Parathyroid adenoma (tissue), 2 donors: Measurements from ENCODE around the gene PPP1CC.

Experiments used
- H2AFZ ChIP-seq: fragments of 300-600 bp; sonication (generic); one replicate; pipeline ENCODE4 v1.7.0; 2017; ENCODE audit warnings: antibody characterized with exemption, mild to moderate bottlenecking
- H3K27ac ChIP-seq: fragments of 300-600 bp; sonication (generic); one replicate; pipeline ENCODE4 v1.7.0; 2017
- H3K27me3 ChIP-seq: fragments of 300-600 bp; sonication (generic); one replicate; pipeline ENCODE4 v1.7.0; 2017; ENCODE audit warnings: low read length; ENCODE audit not compliant: control insufficient read depth, insufficient read depth
- H3K36me3 ChIP-seq: fragments of 300-600 bp; sonication (generic); one replicate; pipeline ENCODE4 v1.7.0; 2017; ENCODE audit warnings: low read length; ENCODE audit not compliant: control insufficient read depth, insufficient read depth
- H3K4me1 ChIP-seq: fragments of 300-600 bp; sonication (generic); one replicate; pipeline ENCODE4 v1.7.0; 2017; ENCODE audit warnings: control low read depth
- H3K4me2 ChIP-seq: fragments of 300-600 bp; sonication (generic); one replicate; pipeline ENCODE4 v1.7.0; 2017; ENCODE audit warnings: low read length
- H3K4me3 ChIP-seq: fragments of 300-600 bp; sonication (generic); one replicate; pipeline ENCODE4 v1.7.0; 2017; ENCODE audit warnings: low read depth, low read length
- H3K79me2 ChIP-seq: fragments of 300-600 bp; sonication (generic); one replicate; pipeline ENCODE4 v1.7.0; 2017; ENCODE audit warnings: control low read depth
- H3K9ac ChIP-seq: fragments of 300-600 bp; sonication (generic); one replicate; pipeline ENCODE4 v1.7.0; 2017; ENCODE audit warnings: mild to moderate bottlenecking
- H3K9me3 ChIP-seq: fragments of 300-600 bp; sonication (generic); one replicate; pipeline ENCODE4 v1.7.0; 2017; ENCODE audit warnings: low read length; ENCODE audit not compliant: control insufficient read depth
- TF ChIP-seq, protein P1 (sequence below): fragments of 300-600 bp; sonication (generic); IDR thresholded peaks from one replicate; pipeline ENCODE4 v1.7.0; 2017; ENCODE audit warnings: antibody characterized with exemption, mild to moderate bottlenecking
- donor health status: primary hyperparathyroidism.

PPP1CC gene

DNA sequence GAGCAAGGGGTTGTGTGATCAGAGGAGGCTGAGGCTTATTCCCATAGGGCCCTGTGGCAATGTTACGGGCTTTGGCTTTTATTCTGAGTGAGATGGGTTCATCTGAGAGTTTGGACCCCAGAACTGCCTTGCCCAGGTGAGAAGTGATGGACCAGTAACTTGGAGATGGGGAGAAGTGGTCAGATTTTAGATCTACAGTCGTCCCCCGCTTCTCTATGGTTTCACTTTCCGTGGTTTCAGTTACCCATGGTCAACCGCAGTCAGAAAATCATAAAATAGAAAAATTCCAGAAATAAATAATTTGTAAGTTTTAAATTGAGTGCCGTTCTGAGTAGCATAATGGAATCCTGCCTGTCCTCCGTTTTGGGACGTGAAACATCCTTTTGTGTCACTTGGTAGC is 40.2 kb upstream of the PPP1CC start:
- Histone ChIP-seq H3K79me2 (no peaks in the 10 kb centered on the region), H2AFZ (no peak overlapping the region), H3K4me3 (no peak overlapping the region), H3K27ac (no peak overlapping the region), H3K36me3 (no peaks in the 10 kb centered on the region), H3K9ac (no peak overlapping the region), H3K9me3 (no peaks in the 10 kb centered on the region), H3K4me2 (no peak overlapping the region), H3K4me1 (no peaks in the 10 kb centered on the region), H3K27me3 (no peaks in the 10 kb centered on the region)
- TF ChIP-seq, protein P1, sequence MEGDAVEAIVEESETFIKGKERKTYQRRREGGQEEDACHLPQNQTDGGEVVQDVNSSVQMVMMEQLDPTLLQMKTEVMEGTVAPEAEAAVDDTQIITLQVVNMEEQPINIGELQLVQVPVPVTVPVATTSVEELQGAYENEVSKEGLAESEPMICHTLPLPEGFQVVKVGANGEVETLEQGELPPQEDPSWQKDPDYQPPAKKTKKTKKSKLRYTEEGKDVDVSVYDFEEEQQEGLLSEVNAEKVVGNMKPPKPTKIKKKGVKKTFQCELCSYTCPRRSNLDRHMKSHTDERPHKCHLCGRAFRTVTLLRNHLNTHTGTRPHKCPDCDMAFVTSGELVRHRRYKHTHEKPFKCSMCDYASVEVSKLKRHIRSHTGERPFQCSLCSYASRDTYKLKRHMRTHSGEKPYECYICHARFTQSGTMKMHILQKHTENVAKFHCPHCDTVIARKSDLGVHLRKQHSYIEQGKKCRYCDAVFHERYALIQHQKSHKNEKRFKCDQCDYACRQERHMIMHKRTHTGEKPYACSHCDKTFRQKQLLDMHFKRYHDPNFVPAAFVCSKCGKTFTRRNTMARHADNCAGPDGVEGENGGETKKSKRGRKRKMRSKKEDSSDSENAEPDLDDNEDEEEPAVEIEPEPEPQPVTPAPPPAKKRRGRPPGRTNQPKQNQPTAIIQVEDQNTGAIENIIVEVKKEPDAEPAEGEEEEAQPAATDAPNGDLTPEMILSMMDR = no peak

DNA sequence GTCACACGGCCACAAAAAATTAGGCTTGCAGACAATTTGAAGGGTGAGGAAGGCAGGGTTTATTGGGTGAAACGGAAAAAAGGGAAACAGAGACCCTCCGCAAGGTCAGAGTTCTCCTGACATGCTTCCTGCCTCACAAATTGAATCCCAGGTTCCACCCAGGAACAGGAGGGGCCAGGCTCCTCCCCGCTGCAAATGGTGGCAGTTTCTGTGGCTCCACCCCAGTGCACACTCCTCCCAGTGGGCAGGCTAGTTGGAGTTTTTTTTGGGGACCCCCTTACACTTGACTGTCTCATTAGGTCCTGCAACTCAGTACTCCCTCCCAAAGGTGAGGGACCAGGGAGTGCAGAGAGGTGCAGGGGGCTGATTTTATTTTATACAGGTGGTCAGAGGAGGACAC is 39.4 kb upstream of the PPP1CC start:
- H3K27me3 ChIP-seq = no peaks in the 10 kb centered on the region
- H3K79me2 ChIP-seq = no peaks in the 10 kb centered on the region
- H3K4me3 ChIP-seq = no peak overlapping the region
- H3K36me3 ChIP-seq = no peaks in the 10 kb centered on the region
- H3K9ac ChIP-seq = no peak overlapping the region
- H3K4me2 ChIP-seq = no peak overlapping the region
- no peak overlapping the region for H2AFZ ChIP-seq
- TF ChIP-seq, protein P1 = no peak
- no peaks in the 10 kb centered on the region for H3K4me1 ChIP-seq
- H3K27ac ChIP-seq = no peak overlapping the region
- no peaks in the 10 kb centered on the region for H3K9me3 ChIP-seq

DNA sequence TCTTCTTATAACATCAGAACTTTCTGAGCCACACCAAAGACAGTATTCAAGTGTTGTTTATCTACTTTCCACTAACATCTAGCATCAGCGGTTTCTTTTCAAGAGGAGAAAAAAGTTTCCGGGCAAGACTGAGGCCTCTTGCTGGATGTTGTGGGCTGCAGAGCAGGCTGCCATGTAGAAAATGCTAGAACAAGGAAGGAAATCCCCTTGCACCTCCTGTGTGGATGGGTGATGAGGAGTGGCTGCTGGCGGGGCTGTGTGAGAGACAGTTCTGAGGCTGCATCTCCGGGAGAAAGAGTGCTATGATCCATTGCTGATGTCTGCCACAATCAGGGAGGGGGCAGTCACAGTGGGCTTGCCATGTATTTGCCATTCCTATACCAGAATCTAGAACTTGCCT is 37.8 kb upstream of the PPP1CC start:
- no peaks in the 10 kb centered on the region for H3K4me1 ChIP-seq
- H2AFZ ChIP-seq = no peak overlapping the region
- H3K36me3 ChIP-seq = no peaks in the 10 kb centered on the region
- H3K79me2 ChIP-seq = no peaks in the 10 kb centered on the region
- no peak overlapping the region for H3K9ac ChIP-seq
- H3K27ac ChIP-seq = no peak overlapping the region
- no peaks in the 10 kb centered on the region for H3K9me3 ChIP-seq
- no peak overlapping the region for H3K4me3 ChIP-seq
- TF ChIP-seq, protein P1 = no peak
- no peak overlapping the region for H3K4me2 ChIP-seq
- H3K27me3 ChIP-seq = no peaks in the 10 kb centered on the region

DNA sequence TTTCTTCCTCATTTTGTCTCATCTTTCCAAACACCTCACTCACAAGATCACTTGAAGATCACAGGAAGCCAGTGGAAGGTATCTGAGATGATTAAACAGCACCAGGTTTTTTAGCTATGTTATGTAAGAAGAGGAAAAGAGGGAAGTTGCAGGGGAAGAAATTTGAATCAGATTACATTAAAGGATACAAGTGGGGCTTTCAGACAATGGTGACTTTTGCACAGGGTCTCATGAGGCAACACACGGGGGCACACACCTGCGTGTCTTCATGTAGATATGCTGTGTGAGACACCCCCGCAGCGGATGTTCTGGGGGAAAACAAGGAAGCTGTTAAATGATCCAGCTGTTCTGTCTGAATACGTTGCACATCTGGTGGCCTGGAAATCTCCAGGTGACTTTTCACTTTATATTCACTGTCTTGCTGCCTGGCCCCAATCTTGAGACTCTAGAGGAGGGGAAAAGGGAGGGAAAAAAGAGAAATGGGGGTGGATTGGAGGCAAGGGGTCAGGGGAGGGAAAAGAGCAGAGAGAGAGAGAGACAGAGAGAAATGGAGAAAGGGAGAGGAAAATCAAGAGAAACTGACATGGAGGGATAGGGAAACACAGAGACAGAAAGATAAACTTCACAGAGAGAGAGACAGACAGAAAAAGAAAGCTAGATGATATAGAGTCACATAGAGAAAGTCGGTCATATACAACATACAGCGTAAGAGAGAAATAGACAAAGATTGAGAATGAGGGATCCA is 36.3 kb upstream of the PPP1CC start:
- no peak overlapping the region for H3K27ac ChIP-seq
- no peaks in the 10 kb centered on the region for H3K9me3 ChIP-seq
- no peak overlapping the region for H3K4me2 ChIP-seq
- H3K9ac ChIP-seq = no peak overlapping the region
- TF ChIP-seq, protein P1 = no peak
- no peak overlapping the region for H2AFZ ChIP-seq
- H3K36me3 ChIP-seq = no peaks in the 10 kb centered on the region
- no peak overlapping the region for H3K4me3 ChIP-seq
- H3K27me3 ChIP-seq = no peaks in the 10 kb centered on the region
- H3K4me1 ChIP-seq = no peaks in the 10 kb centered on the region
- no peaks in the 10 kb centered on the region for H3K79me2 ChIP-seq

DNA sequence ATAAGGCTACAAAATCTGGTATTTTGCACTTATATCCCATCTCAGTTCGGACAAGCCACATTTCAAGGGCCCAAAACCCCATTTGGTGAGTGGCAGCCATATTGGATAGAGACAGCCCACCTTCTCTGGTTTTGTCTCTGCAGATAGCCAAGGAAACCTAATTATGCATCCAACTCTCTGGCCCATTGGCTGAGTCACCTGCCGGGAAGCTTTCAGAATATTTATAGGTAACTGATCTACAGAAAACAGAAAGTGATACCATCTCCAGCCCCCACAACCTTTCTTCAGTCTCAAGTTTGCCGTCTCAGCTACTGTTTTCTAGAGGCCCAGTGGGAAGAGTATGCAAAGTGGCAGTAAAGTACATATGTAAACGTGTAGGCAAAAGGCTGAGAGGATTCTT is 33.7 kb upstream of the PPP1CC start:
- H3K4me2 ChIP-seq = no peak overlapping the region
- H3K4me3 ChIP-seq = no peak overlapping the region
- H3K27ac ChIP-seq = no peak overlapping the region
- H3K36me3 ChIP-seq = no peaks in the 10 kb centered on the region
- TF ChIP-seq, protein P1 = no peak
- H3K4me1 ChIP-seq = no peaks in the 10 kb centered on the region
- H3K9me3 ChIP-seq = no peaks in the 10 kb centered on the region
- no peaks in the 10 kb centered on the region for H3K27me3 ChIP-seq
- no peak overlapping the region for H2AFZ ChIP-seq
- no peaks in the 10 kb centered on the region for H3K79me2 ChIP-seq
- H3K9ac ChIP-seq = no peak overlapping the region
